ENCODE results near the gene PRKCSH. TPM values are rescaled to one million over a fixed set of nuclear protein-coding genes. Genes with fewer than 3 reads are reported as not detected.

The PRKCSH gene
- total RNA-seq, 2 donors from 2014 or later: 454 to 459 TPM

DNA sequence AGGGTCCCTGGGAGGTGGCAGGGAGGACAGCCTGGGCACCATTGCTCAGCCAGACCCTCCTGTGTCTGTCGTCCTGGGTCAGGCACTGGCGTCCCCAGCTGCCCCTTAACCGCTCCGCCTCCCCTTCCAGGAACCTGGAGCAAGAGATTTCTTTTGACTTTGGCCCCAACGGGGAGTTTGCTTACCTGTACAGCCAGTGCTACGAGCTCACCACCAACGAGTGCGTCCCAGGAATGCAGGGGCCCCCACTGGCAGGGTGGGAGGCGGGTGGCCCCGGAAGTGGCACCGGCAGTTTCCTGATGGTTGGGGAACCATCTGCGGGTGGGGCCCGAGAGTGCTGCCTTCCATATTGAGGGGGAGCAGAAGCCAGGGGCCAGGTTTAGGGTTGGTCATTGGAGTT lies 13.0 kb downstream of the PRKCSH start:
- Mint-ChIP-seq H3K36me3 (ENCODE audit: low read depth) (peaks cover 29% of the 10 kb centered on the region), H3K4me3 (no peak overlapping the region), H3K27ac (no peak overlapping the region), H3K4me1 (peaks cover 4% of the 10 kb centered on the region), H3K27me3 (ENCODE audit: insufficient read depth) (no peaks in the 10 kb centered on the region), H3K9me3 (no peaks in the 10 kb centered on the region)
- H3K9me3 ChIP-seq (ENCODE audit: control insufficient read depth, low read length): no peaks in the 10 kb centered on the region
- H3K9ac ChIP-seq (ENCODE audit: extremely low read depth, low read length, poor library complexity, severe bottlenecking): no peak overlapping the region
- H3K27me3 ChIP-seq (ENCODE audit: control insufficient read depth, insufficient read depth, low read length, poor library complexity, severe bottlenecking): no peaks in the 10 kb centered on the region
- TF ChIP-seq, protein P1, sequence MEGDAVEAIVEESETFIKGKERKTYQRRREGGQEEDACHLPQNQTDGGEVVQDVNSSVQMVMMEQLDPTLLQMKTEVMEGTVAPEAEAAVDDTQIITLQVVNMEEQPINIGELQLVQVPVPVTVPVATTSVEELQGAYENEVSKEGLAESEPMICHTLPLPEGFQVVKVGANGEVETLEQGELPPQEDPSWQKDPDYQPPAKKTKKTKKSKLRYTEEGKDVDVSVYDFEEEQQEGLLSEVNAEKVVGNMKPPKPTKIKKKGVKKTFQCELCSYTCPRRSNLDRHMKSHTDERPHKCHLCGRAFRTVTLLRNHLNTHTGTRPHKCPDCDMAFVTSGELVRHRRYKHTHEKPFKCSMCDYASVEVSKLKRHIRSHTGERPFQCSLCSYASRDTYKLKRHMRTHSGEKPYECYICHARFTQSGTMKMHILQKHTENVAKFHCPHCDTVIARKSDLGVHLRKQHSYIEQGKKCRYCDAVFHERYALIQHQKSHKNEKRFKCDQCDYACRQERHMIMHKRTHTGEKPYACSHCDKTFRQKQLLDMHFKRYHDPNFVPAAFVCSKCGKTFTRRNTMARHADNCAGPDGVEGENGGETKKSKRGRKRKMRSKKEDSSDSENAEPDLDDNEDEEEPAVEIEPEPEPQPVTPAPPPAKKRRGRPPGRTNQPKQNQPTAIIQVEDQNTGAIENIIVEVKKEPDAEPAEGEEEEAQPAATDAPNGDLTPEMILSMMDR (conservative IDR thresholded peaks at IDR 0.05): no peak
- peaks cover 47% of the 10 kb centered on the region for H3K36me3 ChIP-seq (ENCODE audit: control insufficient read depth, insufficient read depth, low read length)
- 96 to 100% methylated on average over 4 to 13 of the region's 13 CpGs for WGBS, 2 experiments (ENCODE audit: insufficient coverage in 1 of 2, insufficient read length in 1 of 2)
- H3K4me3 ChIP-seq (ENCODE audit: low read length): no peak overlapping the region
- H3K4me1 ChIP-seq (ENCODE audit: control insufficient read depth, insufficient read depth, low read length): no peaks in the 10 kb centered on the region
- no peak for DNase-seq
- H3K27ac ChIP-seq (ENCODE audit: low read depth, low read length): no peak overlapping the region

DNA sequence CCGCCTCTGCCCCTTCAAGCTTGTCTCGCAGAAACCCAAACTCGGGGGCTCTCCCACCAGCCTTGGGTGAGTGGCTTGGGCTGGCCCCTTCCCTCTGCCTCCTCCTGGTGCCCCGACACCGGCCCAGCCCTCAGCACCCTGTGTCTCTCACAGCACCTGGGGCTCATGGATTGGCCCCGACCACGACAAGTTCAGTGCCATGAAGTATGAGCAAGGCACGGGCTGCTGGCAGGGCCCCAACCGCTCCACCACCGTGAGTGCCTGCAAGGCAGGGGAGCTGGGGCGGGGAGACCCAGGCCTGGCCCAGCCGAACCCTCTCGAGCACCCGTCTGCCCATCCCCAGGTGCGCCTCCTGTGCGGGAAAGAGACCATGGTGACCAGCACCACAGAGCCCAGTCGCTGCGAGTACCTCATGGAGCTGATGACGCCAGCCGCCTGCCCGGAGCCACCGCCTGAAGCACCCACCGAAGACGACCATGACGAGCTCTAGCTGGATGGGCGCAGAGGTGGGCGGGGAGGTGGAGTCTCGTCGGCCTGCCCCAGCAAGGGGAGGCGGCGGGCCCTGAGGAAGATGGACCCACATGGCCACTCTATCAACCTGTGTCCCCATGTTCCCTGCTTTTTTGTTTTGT lies 13.6 kb downstream of the PRKCSH start:
- H3K4me3 ChIP-seq (ENCODE audit: low read length): no peak overlapping the region
- H3K4me1 Mint-ChIP-seq: peaks cover 4% of the 10 kb centered on the region
- H3K9me3 ChIP-seq (ENCODE audit: control insufficient read depth, low read length): no peaks in the 10 kb centered on the region
- H3K9ac ChIP-seq (ENCODE audit: extremely low read depth, low read length, poor library complexity, severe bottlenecking): no peak overlapping the region
- H3K27me3 ChIP-seq (ENCODE audit: control insufficient read depth, insufficient read depth, low read length, poor library complexity, severe bottlenecking): no peaks in the 10 kb centered on the region
- peaks cover 28% of the 10 kb centered on the region for H3K36me3 Mint-ChIP-seq (ENCODE audit: low read depth)
- H3K27ac ChIP-seq (ENCODE audit: low read depth, low read length): no peak overlapping the region
- 95 to 97% methylated on average over 14 to 31 of the region's 31 CpGs for WGBS, 2 experiments (ENCODE audit: insufficient coverage in 1 of 2, insufficient read length in 1 of 2)
- no peak overlapping the region for H3K4me3 Mint-ChIP-seq
- no peaks in the 10 kb centered on the region for H3K27me3 Mint-ChIP-seq (ENCODE audit: insufficient read depth)
- no peak overlapping the region for H3K27ac Mint-ChIP-seq
- H3K36me3 ChIP-seq (ENCODE audit: control insufficient read depth, insufficient read depth, low read length): peaks cover 42% of the 10 kb centered on the region
- H3K9me3 Mint-ChIP-seq: no peaks in the 10 kb centered on the region
- DNase-seq: no peak
- no peaks in the 10 kb centered on the region for H3K4me1 ChIP-seq (ENCODE audit: control insufficient read depth, insufficient read depth, low read length)
- TF ChIP-seq, protein P1 (conservative IDR thresholded peaks at IDR 0.05): no peak

DNA sequence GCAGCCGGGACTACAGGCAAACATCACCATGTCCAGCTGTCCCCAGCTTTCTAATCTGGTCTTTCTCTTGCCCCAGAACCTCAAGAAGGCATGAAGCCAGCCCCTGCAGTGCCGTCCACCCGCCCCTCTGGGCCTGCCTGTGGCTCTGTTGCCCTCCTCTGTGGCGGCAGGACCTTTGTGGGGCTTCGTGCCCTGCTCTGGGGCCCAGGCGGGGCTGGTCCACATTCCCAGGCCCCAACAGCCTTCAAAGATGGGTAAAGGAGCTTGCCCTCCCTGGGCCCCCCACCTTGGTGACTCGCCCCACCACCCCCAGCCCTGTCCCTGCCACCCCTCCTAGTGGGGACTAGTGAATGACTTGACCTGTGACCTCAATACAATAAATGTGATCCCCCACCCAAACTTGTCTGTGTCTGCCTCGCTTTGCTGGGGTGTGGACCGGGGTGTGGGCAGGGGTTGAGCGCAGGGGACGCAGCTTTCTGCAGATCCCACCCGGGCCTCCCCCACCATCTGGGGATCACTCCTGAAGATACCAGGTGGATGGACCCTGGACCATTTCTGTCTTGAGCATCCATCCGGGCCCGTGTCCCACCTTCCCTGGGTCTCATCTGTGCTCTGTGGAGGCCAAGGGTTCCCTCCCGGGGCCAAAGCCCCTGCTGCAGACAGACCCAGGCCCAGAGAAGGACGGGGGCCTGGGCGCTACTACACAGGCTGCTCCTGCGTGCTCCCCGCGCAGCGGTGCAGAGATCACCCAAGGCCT lies 15.3 kb downstream of the PRKCSH start:
- Mint-ChIP-seq H3K4me1 (peaks cover 4% of the 10 kb centered on the region), H3K9me3 (no peaks in the 10 kb centered on the region), H3K36me3 (ENCODE audit: low read depth) (peaks cover 16% of the 10 kb centered on the region), H3K27me3 (ENCODE audit: insufficient read depth) (no peaks in the 10 kb centered on the region), H3K27ac (no peak overlapping the region), H3K4me3 (no peak overlapping the region)
- peaks cover 33% of the 10 kb centered on the region for H3K36me3 ChIP-seq (ENCODE audit: control insufficient read depth, insufficient read depth, low read length)
- no peaks in the 10 kb centered on the region for H3K9me3 ChIP-seq (ENCODE audit: control insufficient read depth, low read length)
- H3K27me3 ChIP-seq (ENCODE audit: control insufficient read depth, insufficient read depth, low read length, poor library complexity, severe bottlenecking): no peaks in the 10 kb centered on the region
- no peak overlapping the region for H3K4me3 ChIP-seq (ENCODE audit: low read length)
- 85 to 93% methylated on average over 11 to 21 of the region's 21 CpGs for WGBS, 2 experiments (ENCODE audit: insufficient coverage in 1 of 2, insufficient read length in 1 of 2)
- TF ChIP-seq, protein P1 (conservative IDR thresholded peaks at IDR 0.05): no peak
- H3K9ac ChIP-seq (ENCODE audit: extremely low read depth, low read length, poor library complexity, severe bottlenecking): no peak overlapping the region
- H3K27ac ChIP-seq (ENCODE audit: low read depth, low read length): no peak overlapping the region
- peak; percentile 47 for DNase-seq
- no peaks in the 10 kb centered on the region for H3K4me1 ChIP-seq (ENCODE audit: control insufficient read depth, insufficient read depth, low read length)
